WTC11 (cell line): Measurements from ENCODE around the gene DYSF.

ENCODE experiments used
- E2F4 ChIP-seq: sonication (generic); formaldehyde crosslinking; IDR thresholded peaks from 2 replicates; pipeline ENCODE4 v1.8.1; 2022; ENCODE audit warnings: low read depth, mild to moderate bottlenecking, moderate library complexity, missing genetic modification reagents, borderline replicate concordance
- ZNF317 ChIP-seq: sonication (generic); formaldehyde crosslinking; IDR thresholded peaks from 2 replicates; pipeline ENCODE4 v1.8.1; 2023; ENCODE audit warnings: low read depth, mild to moderate bottlenecking, moderate library complexity, missing genetic modification reagents, borderline replicate concordance
- TF ChIP-seq, protein P1 (sequence below): sonication (generic); formaldehyde crosslinking; IDR thresholded peaks from 2 replicates; pipeline ENCODE4 v1.8.0; 2022; ENCODE audit warnings: mild to moderate bottlenecking, missing genetic modification reagents

GRCh38 chr2:71578767-71579342 lies 125.5 kb downstream of the DYSF start:
- TF ChIP-seq E2F4 (CRISPR knock-in tag): no peak
- TF ChIP-seq ZNF317 (CRISPR knock-in tag): no peak
- TF ChIP-seq, protein P1, sequence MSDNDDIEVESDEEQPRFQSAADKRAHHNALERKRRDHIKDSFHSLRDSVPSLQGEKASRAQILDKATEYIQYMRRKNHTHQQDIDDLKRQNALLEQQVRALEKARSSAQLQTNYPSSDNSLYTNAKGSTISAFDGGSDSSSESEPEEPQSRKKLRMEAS (CRISPR knock-in tag): no peak
